Right kidney (tissue), 1 donor: Measurements from ENCODE around the gene TLE4.

Experiments used
- DNase-seq: peaks from one replicate; pipeline ENCODE4 v3.0.0-alpha.2; 2016

TLE4 gene

GRCh38 chr9:79570448-79571308, 1.1 kb upstream of the TLE4 start:
- peak; percentile 80 for DNase-seq

GRCh38 chr9:79572032-79572607, 355 bp downstream of the TLE4 start:
- peak; percentile 78 for DNase-seq

- peak; percentile 81 for DNase-seq
Observed at GRCh38 chr9:79572608-79573411, 1.0 kb downstream of the TLE4 start.

GRCh38 chr9:79573412-79573923, 1.7 kb downstream of the TLE4 start:
- peak; percentile 51 for DNase-seq

- no peak for DNase-seq
Observed at GRCh38 chr9:79574136-79574535, 2.4 kb downstream of the TLE4 start.

- DNase-seq = peak; percentile 25
Observed at GRCh38 chr9:79574781-79575180, 3.0 kb downstream of the TLE4 start.

GRCh38 chr9:79575547-79575946, 3.8 kb downstream of the TLE4 start:
- no peak for DNase-seq

- no peak for DNase-seq
Observed at GRCh38 chr9:79577969-79578723, 6.4 kb downstream of the TLE4 start.

GRCh38 chr9:79578891-79579290, 7.1 kb downstream of the TLE4 start:
- DNase-seq = no peak

GRCh38 chr9:79579624-79580023, 7.9 kb downstream of the TLE4 start:
- DNase-seq = no peak

GRCh38 chr9:79580055-79580454, 8.3 kb downstream of the TLE4 start:
- no peak for DNase-seq

- peak; percentile 8 for DNase-seq
Observed at GRCh38 chr9:79581388-79581787, 9.6 kb downstream of the TLE4 start.

- peak; percentile 17 for DNase-seq
Observed at GRCh38 chr9:79581794-79582193, 10.0 kb downstream of the TLE4 start.

GRCh38 chr9:79583952-79584654, 12.3 kb downstream of the TLE4 start:
- no peak for DNase-seq

- DNase-seq = no peak
Observed at GRCh38 chr9:79584655-79584982, 12.9 kb downstream of the TLE4 start.

GRCh38 chr9:79588488-79589223, 16.9 kb downstream of the TLE4 start:
- no peak for DNase-seq

- no peak for DNase-seq
Observed at GRCh38 chr9:79591458-79591857, 19.7 kb downstream of the TLE4 start.

- DNase-seq = no peak
Observed at GRCh38 chr9:79592726-79593493, 21.1 kb downstream of the TLE4 start.

- no peak for DNase-seq
Observed at GRCh38 chr9:79598562-79599345, 27.0 kb downstream of the TLE4 start.
